Measurements from ENCODE around the gene PTX4.
"Not testable (repeated sequence)": the region's sequence is repeated elsewhere in the genome, so short reads cannot be mapped to it uniquely, and the experiment has no call there.

Gene PTX4

GRCh38 chr16:1481906-1482835 lies 6.6 kb downstream of the PTX4 start:
- no peak for DNase-seq (ENCODE audit: low read depth in 2 of 2)

- DNase-seq (ENCODE audit: low read depth in 2 of 2), result not testable (repeated sequence)
Measured at GRCh38 chr16:1478937-1479336, 9.8 kb downstream of the PTX4 start.

- no peak for DNase-seq (ENCODE audit: low read depth in 2 of 2)
Measured at GRCh38 chr16:1477033-1477432, 11.7 kb downstream of the PTX4 start.

- no peak for DNase-seq (ENCODE audit: low read depth in 2 of 2)
Measured at GRCh38 chr16:1475552-1476114, 13.1 kb downstream of the PTX4 start.

GRCh38 chr16:1474796-1475551 lies 13.8 kb downstream of the PTX4 start, which contains the start of gene CLCN7:
Gene CLCN7, minus strand, starts transcription at chr16:1475028. Its CDS starts 54 bp downstream, at chr16:1474974.
- DNase-seq (ENCODE audit: low read depth in 2 of 2), result peak; percentile 82 to 85

- no peak for DNase-seq (ENCODE audit: low read depth in 2 of 2)
Measured at GRCh38 chr16:1474082-1474795, 14.5 kb downstream of the PTX4 start.

- no peak for DNase-seq (ENCODE audit: low read depth in 2 of 2)
Measured at GRCh38 chr16:1472974-1473373, 15.8 kb downstream of the PTX4 start.

- DNase-seq (ENCODE audit: low read depth in 2 of 2), result no peak
Measured at GRCh38 chr16:1471569-1472194, 17.1 kb downstream of the PTX4 start.

- no peak for DNase-seq (ENCODE audit: low read depth in 2 of 2)
Measured at GRCh38 chr16:1470481-1471251, 18.1 kb downstream of the PTX4 start.

- no peak for DNase-seq (ENCODE audit: low read depth in 2 of 2)
Measured at GRCh38 chr16:1469693-1470201, 19.0 kb downstream of the PTX4 start.

GRCh38 chr16:1469141-1469540 lies 19.6 kb downstream of the PTX4 start:
- not testable (repeated sequence) for DNase-seq (ENCODE audit: low read depth in 2 of 2)

- DNase-seq (ENCODE audit: low read depth in 2 of 2), result no peak
Measured at GRCh38 chr16:1468426-1468810, 20.3 kb downstream of the PTX4 start.

- no peak for DNase-seq (ENCODE audit: low read depth in 2 of 2)
Measured at GRCh38 chr16:1466968-1467521, 21.7 kb downstream of the PTX4 start.

GRCh38 chr16:1466054-1466453 lies 22.7 kb downstream of the PTX4 start:
- no peak for DNase-seq (ENCODE audit: low read depth in 2 of 2)

- DNase-seq (ENCODE audit: low read depth in 2 of 2), result no peak
Measured at GRCh38 chr16:1465567-1465915, 23.2 kb downstream of the PTX4 start.

- DNase-seq (ENCODE audit: low read depth in 2 of 2), result no peak
Measured at GRCh38 chr16:1464894-1465566, 23.7 kb downstream of the PTX4 start.

GRCh38 chr16:1464196-1464893 lies 24.4 kb downstream of the PTX4 start:
- DNase-seq (ENCODE audit: low read depth in 2 of 2), result no peak

GRCh38 chr16:1461146-1461545 lies 27.6 kb downstream of the PTX4 start:
- DNase-seq (ENCODE audit: low read depth in 2 of 2), result no peak

GRCh38 chr16:1460602-1461138 lies 28.1 kb downstream of the PTX4 start:
- DNase-seq (ENCODE audit: low read depth in 2 of 2), result no peak
